GM12872 (cell line): ENCODE data around the gene PXDC1.
A peak's percentile ranks its signal among the peaks of the same experiment; 100 is the strongest.

Experiments used
- CTCF ChIP-seq: IDR thresholded peaks from 3 replicates; pipeline ENCODE4 v1.5.1; 2011; ENCODE audit warnings: low read depth, mild to moderate bottlenecking, low read length, moderate library complexity; ENCODE audit not compliant: insufficient read depth

PXDC1 gene

GRCh38 chr6:3749977-3750316 is 1.6 kb downstream of the PXDC1 start:
- no peak for TF ChIP-seq CTCF

- TF ChIP-seq CTCF, result no peak
These were observed 2.3 kb downstream of the PXDC1 start for GRCh38 chr6:3749067-3749841.

- peak; percentile 80 for TF ChIP-seq CTCF
These were observed 3.1 kb downstream of the PXDC1 start for GRCh38 chr6:3748208-3749066.

GRCh38 chr6:3747100-3747737 is 4.3 kb downstream of the PXDC1 start:
- TF ChIP-seq CTCF, result no peak

GRCh38 chr6:3746696-3747095 is 4.8 kb downstream of the PXDC1 start:
- no peak for TF ChIP-seq CTCF

GRCh38 chr6:3746119-3746691 is 5.3 kb downstream of the PXDC1 start:
- no peak for TF ChIP-seq CTCF

- no peak for TF ChIP-seq CTCF
These were observed 5.9 kb downstream of the PXDC1 start for GRCh38 chr6:3745566-3746118.
